Activated gamma-delta T cell (primary cell): Measurements from ENCODE around the gene SNIP1.
"Not testable (repeated sequence)": the region's sequence is repeated elsewhere in the genome, so short reads cannot be mapped to it uniquely, and the experiment has no call there.

ENCODE experiments used
- DNase-seq: peaks from one replicate; lab custom pipeline; 2025; lab: John Stamatoyannopoulos, UW

SNIP1 gene

DNA sequence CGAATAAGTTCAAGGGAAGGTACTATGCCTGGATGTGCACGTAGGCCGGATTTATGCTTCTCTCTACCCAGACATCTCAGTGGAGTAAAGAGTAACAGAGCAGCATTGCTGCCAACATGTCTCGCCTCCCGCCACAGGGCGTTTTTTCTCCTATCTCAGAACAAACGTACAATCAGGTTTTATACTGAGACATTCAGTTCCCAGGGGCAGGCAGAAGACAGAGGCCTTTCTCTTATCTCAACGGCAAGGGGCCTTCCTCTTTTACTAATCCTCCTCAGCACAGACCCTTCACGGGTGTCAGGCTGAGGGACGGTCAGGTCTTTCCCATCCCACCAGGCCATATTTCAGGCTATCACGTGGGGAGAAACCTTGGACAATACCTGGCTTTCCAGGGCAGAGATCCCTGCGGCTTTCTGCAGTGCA is 5.9 kb upstream of the SNIP1 start:
- not testable (repeated sequence) for DNase-seq

DNA sequence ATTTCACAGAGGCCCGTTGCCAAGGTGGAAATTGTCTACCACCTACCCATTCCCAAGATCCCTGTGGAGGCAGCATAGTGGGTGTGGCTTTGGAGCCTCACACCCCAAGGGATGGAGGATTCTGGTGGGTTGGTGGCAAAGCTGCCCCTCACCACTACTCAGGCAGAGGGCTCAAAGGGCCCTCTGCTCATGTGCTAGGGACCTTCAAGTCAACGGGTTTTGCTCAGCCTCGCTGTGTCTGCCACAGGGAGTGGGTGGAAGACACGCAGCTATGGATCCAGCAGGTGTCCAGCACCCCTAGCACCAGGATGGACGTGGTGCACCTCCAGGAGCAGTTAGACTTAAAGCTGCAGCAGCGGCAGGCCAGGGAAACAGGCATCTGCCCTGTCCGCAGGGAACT is 5.0 kb upstream of the SNIP1 start:
- no peak for DNase-seq

DNA sequence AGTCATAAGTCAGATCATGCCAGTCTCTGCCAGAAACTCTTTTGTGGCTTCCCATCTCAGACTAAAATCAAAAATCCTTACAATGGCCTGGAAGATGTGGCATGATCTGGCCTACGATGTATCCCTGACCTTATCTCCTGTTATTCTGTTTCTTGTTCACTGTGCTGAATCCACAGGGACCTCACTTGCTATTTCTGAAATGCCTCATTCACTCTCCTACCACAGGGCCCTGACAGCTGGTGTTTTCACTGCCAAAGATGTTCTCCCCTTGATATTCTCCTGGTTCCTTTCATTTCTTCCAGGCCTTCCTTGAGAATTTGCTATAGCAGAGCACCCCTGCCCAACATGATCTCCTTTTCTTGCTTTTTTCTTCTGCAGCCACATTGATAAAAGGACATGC is 4.3 kb upstream of the SNIP1 start:
- DNase-seq = no peak

DNA sequence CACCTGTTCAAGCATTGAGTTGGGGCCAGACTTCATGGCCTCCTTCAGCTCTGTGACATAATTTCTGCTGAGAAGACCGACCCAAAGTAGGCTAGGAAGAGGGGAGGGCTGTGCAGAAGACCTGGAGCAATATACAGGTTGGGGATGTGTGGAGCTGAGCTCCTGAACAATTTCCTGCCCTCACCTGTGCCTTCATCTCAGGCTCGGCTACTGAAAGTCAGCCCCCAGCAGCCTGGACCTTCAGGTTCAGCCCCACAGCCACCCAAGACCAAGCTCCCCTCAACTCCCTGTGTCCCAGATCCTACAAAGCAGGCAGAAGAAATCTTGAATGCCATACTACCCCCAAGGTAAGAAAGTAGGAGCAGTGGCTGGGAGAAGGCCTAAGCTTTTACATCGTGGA is 3.3 kb upstream of the SNIP1 start:
- no peak for DNase-seq

DNA sequence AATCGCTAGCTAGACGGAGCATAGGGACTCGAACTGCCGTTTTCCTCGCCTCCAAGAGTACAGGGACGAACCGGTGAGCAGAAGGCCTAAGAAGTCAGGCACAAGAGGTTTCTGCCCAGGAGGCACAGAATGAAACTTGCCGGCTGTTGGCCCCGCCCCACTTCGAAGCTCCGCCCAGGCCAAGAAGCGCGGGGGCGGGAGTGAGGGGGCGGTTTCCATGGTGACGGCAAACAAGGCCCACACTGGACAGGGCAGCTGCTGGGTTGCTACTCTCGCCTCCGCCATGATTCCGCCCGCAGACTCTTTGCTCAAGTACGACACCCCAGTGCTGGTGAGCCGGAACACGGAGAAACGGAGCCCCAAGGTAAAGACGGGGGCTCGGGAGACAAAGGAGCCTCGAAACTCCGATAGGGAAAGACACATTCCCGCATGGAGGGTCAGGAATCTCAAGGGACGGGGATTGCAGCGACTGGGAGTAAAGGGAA is 2.7 kb upstream of the SNIP1 start, which contains the start of gene DNALI1:
Gene DNALI1, plus strand, starts transcription at position 229 of the 485 bp plus-strand sequence. Its CDS starts 55 bp downstream, at position 284.
- no peak for DNase-seq

DNA sequence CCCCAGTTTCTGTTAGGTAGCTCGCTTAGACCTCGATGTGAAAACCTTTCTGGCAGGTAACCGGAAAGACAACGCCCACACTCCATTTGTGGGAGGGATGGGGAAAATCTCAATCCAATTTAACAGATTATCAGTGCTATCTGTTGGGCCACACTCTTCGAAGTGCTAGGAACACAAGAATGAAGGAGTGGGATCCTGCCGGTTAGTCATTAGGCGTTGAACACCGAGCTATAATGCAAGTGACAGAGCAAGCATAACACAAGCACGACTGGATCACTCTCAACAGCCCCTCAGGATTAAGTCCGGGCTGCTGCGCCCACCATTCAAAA is 531 bp downstream of the SNIP1 start:
- no peak for DNase-seq

DNA sequence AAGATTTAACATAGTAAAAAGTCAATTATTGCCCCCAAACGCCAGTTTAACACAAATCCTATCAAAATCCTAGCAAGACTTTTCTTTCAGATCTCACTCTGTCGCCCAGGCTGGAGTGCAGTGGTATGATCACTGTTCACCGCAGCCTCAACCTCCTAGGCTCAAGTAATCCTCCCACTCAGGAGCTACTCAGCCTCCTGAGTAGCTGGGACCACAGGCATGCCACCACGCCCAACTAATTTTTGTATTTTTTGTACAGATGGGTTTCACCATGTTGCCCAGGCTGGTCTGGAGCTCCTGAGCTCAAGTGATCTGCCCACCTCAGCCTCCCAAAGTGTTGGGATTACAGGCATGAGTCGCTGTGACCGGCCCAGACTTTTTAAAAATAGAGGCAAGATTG is 4.8 kb downstream of the SNIP1 start:
- no peak for DNase-seq

DNA sequence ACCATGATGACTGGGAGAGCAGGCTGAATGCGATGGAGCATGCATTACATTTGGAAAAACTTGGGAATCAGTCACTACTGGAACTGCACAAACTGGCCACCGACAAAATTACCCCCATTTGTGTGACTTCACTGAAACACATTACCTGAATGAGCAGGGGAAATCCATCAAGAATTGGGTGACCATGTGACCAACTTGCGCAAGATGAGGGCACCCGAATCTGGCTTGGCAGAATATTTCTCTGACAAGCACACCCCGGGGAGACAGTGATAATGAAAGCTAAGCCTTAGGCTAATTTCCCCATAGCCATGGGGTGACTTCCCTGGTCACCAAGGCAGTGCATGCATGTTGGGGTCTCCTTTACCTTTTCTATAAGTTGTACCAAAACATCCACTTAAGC is 9.1 kb downstream of the SNIP1 start:
- no peak for DNase-seq

DNA sequence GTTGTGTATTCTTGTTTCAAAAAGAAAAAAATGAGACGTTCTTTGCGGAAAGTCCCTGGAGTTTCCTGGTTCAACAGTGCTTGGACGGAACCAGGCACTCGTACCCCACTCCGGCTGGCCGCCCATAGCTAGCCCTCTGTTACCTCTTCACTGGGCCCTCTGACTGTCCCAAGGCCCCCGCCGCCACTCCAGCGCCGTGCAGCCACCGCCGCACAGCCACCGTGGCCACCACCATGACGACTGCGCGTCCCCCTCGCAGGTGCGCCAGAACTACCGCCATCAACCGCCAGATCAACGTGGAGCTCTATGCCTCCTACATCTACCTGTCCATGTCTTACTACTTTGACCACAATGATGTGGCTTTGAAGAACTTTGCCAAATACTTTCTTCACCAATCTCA is 9.6 kb downstream of the SNIP1 start:
- no peak for DNase-seq

DNA sequence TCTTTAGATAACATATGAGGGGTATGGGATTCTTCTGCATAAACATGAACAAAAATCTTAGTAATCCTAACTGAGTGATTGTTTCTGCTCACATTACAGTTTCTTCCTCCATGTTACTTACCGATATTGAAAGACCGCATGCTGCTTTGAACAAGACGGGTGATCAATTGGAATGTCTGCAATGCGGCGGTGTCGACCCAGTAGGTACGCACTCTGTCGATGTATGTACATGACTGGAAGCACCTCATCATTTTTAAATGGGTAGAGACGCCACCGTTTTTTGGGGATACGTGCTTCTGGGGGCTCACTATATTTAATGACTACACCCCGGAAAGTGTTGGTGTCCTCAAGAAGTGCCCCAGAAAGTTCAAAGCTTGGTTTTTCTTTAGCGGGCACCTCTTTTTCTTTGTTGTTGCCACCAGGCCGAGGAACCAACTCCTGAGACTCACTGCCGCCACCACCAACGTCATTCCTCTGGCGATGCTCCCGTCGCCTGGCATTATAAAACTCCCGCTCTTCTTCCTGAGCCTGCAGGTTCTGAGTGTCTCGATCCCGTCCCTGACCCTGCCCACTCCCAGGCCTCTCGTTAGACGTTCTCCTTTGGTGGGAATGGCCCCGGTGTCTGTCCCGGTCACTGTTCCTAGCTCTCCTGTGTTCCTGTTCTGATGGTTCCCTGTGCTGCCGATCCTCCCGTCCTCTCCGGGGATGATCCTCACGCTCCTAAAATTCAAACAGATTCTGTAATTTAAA is 13.9 kb downstream of the SNIP1 start:
- no peak for DNase-seq

DNA sequence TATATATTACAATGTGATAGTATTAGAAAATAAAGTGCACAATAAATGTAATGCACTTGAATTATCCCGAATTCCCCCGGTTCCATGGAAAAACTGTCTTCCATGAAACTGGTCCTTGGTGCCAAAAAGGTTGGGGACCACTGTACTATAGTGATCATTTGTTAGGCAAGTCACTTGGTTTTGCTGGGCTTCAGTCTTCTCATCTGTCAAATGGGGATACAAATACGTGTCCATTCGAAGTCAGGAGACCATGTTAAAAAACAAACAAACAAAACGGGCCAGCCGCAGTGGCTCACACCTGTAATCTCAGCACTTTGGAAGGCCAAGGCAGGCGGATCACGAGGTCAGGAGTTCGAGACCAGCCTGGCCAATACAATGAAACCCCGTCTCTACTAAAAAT is 14.9 kb downstream of the SNIP1 start:
- DNase-seq = not testable (repeated sequence)

DNA sequence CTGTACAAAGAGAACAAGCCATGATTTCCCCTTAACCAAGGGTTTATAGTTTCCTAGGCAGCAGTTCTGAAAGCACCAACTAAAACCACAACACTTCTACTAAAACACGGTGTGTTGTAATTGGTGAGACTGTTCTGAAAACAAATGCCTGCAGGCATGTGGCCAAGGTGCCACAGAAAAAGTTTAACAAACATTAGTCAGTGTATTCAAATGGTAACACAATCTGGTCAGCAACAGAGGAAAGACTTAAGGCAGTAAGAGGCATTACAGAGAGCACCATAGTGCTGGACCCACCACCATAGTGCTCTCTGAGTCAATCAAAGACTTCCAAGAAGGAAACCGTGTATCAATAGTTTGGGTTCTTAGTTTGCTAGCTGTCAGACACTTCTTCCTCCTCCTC is 16.7 kb downstream of the SNIP1 start:
- no peak for DNase-seq

DNA sequence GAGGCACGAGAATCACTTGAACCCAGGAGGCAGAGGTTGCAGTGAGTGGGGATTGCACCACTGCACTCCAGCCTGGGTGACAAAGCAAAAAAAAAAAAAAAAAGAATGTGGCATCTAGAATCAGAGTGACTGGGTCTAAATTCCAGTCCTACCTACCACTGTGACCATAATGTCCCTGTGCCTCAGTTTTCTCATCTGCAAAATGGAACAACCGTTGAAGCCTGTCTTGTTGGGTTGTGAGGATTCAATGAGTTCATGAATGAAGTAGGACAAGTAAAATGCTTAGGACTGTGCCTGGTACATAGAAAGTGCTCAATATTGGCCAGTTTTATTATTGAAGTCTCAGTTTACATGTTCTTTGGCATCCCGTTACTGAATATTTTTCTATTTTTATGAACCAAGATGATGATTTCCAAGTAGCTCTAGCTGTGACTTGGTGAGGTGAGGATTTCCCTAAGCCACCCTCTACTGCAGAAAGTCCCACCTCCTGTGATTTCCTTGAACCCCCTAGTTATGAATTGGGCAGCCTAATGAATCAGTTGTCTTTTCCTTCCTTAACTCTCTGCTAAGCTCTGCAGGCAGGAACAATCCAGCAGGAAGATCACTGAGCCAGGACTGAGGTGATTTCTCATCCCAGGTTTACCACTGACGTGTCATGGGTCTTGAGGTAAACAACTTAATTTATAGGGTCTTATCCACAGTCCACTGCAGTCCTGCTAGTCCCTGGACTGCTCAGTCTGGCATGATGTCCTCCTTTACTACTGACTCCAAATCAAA is 20.6 kb downstream of the SNIP1 start:
- DNase-seq = no peak

DNA sequence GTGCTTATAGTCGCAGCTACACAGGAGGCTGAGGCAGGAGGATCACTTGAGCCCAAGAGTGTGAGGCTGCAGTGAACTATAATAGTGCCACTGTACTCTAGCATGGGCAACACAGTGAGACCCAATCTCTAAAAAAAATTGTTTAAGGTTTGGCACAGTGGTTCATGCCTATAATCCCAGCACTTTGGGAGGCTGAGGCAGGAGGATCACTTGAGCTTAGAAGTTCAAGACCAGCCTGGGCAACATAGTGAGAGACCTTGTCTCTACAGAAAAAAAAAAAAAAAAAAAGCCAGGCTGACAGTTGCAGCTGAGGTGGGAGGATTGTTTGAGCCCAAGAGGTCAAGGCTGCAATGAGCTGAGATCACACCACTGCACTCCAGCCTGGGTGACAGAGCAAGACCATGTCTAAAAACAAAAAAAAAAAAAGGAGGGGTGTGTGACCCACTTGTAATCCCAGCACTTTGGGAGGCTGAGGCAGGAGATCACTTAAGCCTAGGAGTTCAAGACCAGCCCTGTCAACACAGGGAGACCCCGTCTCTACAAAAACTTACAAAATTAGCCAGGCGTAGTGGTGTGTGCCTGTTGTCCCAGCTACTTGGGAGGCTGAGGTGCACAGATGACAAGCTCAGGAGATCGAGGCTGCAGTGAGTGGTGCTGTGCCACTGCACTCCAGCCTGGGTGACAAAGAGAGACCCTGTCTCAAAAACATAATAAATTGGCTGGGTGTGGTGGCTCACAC is 21.5 kb downstream of the SNIP1 start:
- DNase-seq = not testable (repeated sequence)

DNA sequence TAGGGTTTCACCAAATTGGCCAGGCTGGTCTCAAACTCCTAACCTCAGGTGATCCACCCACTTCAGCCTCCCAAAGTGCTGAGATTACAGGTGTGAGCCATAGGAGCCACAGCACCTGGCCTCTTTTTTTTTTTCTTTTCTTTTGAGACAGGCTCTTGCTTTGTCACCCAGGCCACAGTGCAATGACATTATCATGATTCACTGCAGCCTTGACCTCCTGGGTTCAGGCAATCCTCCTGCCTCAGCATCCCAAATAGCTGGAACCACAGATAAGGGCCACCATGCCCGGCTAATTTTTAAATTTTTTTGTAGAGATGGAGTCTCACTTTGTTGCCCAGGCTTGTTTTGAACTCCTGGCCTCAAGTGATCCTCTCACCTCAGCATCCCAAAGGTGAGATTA is 24.2 kb downstream of the SNIP1 start:
- DNase-seq = not testable (repeated sequence)

DNA sequence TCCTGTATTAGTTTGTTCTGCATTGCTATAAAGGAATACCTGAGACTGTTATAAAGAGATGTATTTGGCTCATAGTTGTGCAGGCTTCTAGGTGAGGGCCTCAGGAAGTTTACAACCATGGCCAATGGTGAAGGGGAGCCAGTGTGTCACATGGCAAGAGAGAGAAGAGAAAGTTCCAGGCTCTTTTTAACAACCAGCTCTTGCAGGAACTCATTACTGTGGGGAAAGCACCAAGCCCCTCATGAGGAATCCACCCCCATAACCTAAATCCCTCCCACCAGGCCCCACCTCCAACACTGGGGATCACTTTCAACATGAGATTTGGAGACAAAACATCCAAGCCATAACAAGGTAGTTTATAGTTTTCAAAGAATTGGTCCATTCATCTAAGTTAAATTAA is 34.5 kb downstream of the SNIP1 start:
- no peak for DNase-seq

DNA sequence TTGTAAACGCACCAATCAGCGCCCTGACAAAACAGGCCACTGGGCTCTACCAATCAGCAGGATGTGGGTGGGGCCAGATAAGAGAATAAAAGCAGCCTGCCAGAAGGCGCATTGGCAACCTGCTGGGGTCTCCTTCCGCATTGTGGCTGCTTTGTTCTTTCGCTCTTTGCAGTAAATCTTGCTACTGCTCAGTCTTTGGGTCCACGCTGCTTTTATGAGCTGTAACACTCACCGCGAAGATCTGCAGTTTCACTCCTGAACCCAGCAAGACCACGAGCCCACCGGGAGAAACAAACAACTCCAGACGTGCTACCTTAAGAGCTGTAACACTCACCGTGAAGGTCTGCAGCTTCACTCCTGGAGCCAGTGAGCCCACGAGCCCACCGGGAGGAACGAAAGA is 35.2 kb downstream of the SNIP1 start:
- DNase-seq = not testable (repeated sequence)

DNA sequence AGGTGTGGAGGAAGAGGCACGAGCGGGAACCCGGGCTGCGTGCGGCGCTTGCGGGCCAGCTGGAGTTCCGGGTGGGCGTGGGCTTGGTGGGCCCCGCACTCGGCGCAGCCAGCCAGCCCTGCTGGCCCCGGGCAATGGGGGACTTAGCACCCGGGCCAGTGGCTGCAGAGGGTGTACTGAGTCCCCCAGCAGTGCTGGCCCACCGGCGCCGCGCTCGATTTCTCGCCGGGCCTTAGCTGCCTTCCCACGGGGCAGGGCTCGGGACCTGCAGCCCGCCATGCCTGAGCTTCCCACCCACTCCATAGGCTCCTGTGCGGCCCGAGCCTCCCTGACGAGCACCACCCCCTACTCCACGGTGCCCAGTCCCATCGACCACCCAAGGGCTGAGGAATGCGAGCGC is 35.9 kb downstream of the SNIP1 start:
- DNase-seq = not testable (repeated sequence)

DNA sequence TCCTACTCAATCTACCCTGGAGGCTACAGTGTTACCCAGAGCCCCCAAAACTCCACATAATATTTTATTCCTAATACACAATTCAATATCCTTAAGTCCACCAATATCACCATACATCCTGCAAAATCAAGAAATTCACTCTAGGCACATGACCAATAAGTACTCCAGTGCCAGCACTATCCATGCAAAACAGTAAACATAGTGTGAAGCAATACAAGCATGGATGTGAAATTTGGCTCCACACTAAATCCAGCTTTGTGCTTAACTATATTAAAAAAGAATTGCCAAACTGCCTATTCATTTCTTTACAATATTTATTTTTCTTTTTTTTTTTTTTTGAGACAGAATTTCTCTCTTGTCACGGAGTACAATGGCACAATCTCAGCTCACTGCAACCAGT is 36.5 kb downstream of the SNIP1 start:
- no peak for DNase-seq

DNA sequence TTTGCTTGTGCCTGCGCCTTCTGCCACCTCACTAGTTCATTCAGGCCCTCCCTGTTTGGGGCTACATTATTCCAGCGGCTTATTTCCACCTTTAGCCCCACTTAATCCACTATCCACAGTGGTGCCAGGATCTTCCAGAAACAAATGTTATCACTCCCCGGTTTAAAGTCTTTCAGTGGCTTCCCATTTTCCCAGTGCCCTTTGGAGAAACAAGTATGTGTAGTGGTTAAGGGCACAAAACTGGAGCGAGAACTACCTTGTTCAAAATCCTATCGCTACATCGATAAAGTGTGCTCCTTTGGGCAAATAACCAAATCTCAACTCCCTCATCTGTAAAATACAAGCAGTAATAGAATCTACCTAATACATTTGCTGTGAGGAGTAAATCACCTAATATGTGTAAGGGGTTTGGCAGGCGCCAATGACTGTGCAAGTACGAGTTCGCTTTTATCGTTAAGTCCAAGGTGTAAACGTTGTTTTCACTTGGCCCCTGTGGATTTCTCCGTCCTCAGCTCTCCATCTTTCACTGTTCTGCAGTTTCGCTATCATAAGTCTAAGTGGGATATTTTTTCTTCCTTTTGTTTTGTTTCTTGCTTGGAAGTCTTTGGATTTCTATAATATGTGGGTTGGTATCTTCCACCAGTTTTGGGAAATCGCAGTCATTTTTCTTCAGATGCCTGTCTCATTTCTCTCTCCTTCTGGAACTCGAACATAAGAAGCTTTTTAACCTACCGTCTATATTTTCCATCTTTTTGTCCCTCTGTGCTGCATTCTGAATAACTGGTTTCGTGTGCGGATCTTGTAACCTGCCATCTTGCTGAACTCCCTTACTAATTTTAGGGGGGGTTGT is 38.7 kb downstream of the SNIP1 start:
- DNase-seq = no peak

DNA sequence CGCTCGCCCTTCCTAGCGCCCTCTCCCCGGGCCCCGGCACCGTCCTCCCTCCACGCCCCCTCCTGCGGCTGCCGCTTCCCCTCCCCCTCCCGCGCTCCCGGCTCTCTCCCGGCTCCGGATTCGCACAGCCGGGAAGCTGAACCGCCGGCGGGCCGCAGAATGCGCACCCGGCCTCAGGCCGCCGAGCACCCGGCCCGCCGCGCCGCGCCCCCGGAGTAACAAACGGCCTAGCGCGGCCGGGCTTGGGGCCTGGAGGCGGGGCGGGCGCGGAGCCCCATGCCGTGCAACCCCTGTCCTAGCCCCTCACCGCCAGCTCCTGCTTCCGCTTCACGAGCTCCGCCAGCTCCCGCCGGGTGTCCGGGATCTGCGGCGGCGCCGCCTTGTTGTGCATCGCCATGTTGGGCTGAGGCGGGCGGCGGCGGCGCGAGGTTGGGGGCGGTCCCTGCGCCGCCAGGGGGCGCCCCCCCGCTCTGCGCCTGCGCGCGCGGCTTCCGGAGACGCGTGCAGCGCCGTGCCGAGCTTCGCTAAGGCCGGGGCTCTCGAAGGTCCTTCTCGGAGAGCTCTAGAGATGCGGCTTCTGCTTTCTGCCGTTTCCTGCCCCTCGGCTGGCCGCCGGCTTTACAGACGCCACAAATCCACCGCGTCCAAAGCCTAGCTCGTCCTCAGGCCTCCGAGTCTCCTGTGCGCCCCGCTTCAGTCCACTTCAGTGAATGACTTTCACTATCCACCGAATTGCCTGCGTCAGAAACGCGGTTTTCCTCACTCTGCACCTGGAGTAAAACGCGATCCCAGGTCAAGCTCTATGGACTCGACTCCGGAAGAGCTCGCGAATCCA is 39.5 kb downstream of the SNIP1 start, which contains the start of gene MEAF6:
Gene MEAF6, minus strand, starts transcription at position 417 of the 835 bp plus-strand sequence. Its CDS starts 20 bp downstream, at position 397.
- DNase-seq = peak; percentile 80
